Measurements from ENCODE around the gene CYSTM1. TPM values are rescaled to one million over a fixed set of nuclear protein-coding genes. Genes with fewer than 3 reads are reported as not detected.

CYSTM1 gene
- total and polyA plus RNA-seq, 2 of the 8 experiments (the other 6 are each of a cell fraction or from before 2014, with no cell fraction given) = 25.0 to 47.8 TPM

DNA sequence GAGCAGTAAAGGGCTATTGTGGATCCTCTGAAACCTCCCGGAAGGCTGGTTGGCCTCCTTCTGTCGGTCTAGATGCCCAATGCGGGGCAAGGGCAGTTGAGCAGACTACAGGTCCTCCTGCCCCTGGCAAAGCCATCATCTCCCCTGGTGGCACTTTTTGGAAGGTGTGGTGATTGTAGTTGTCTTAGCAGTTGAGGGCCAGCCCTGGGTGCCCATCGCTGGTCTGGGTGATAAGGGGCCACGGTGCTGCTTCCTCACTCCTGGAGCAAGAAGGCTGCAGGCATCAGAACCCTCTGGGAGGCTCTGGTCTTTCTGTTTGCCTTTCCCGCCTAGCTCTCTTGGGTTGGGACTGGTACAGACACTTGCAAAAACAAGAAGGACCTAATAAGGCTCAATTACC is 63.8 kb downstream of the CYSTM1 start:
- Histone ChIP-seq H3K14ac (ENCODE audit: insufficient read length) (no peak overlapping the region), H2BK5ac (ENCODE audit: low read depth, low read length) (no peak overlapping the region), H3K9ac (replicated peaks in 1 of 4; ENCODE audit: extremely low read depth in 1 of 4, low read depth in 3 of 4, low read length in 3 of 4) (no peak overlapping the region), H3K79me2 (ENCODE audit: control insufficient read depth in 1 of 2, insufficient read depth in 2 of 2, low read length in 2 of 2) (no peaks in the 10 kb centered on the region), H3K79me1 (ENCODE audit: low read depth, low read length) (no peaks in the 10 kb centered on the region; the same call in 1 of the 2 replicates), H2BK20ac (ENCODE audit: low read length) (no peak overlapping the region), H3K4me1 (replicated peaks in 1 of 4; ENCODE audit: control insufficient read depth in 3 of 4, insufficient read depth in 4 of 4, low read length in 3 of 4) (peaks cover 3 to 10% (median 8%) of the 10 kb centered on the region in 4 experiments; a peak in 6 of 7 replicates), H3K4ac (replicated peaks; ENCODE audit: insufficient read length, low read depth, low read length) (no peak overlapping the region), H3K9me3 (ENCODE audit: insufficient read depth in 2 of 2, low read depth in 1 of 2, low read length in 1 of 2) (no peaks in the 10 kb centered on the region), H3K18ac (ENCODE audit: extremely low read depth, low read length) (no peak overlapping the region), H2BK12ac (ENCODE audit: low read depth, low read length) (no peak overlapping the region), H2AFZ (ENCODE audit: low read length) (no peak overlapping the region), H3K23me2 (ENCODE audit: low read depth, low read length) (no peaks in the 10 kb centered on the region), H4K91ac (replicated peaks; ENCODE audit: insufficient read length, low read length) (no peak overlapping the region), H3K4me2 (ENCODE audit: insufficient read depth in 1 of 2, low read depth in 2 of 2, low read length in 2 of 2) (no peak overlapping the region), H2BK120ac (replicated peaks; ENCODE audit: low read depth, low read length) (no peak overlapping the region), H3K4me3 (ENCODE audit: extremely low read depth in 1 of 4, insufficient read depth in 2 of 4, low read depth in 3 of 4, low read length in 4 of 4) (no peak overlapping the region), H2AK5ac (ENCODE audit: low read depth, low read length) (no peak overlapping the region), H4K8ac (ENCODE audit: extremely low read depth, insufficient read depth, low read length) (no peak overlapping the region; the same call in 1 of the 2 replicates), H3K27me3 (replicated peaks in 1 of 4; ENCODE audit: control insufficient read depth in 3 of 4, extremely low read depth in 1 of 4, insufficient read depth in 3 of 4, low read length in 3 of 4) (no peaks in the 10 kb centered on the region), H2BK15ac (ENCODE audit: low read length) (no peak overlapping the region), H3K27ac (ENCODE audit: low read depth, low read length) (no peak overlapping the region), H3K23ac (ENCODE audit: insufficient read length) (no peak overlapping the region), H4K20me1 (replicated peaks in 1 of 2; ENCODE audit: control insufficient read depth in 1 of 2, insufficient read depth in 2 of 2, low read length in 2 of 2) (peaks cover 0 to 1% of the 10 kb centered on the region in 2 experiments), H3K56ac (replicated peaks; ENCODE audit: insufficient read length, low read depth, low read length) (no peak overlapping the region), H3K36me3 (ENCODE audit: control insufficient read depth in 2 of 4, insufficient read depth in 4 of 4, low read length in 3 of 4) (no peaks in the 10 kb centered on the region), H4K5ac (ENCODE audit: insufficient read length, low read depth, low read length) (no peak overlapping the region)
- 86% methylated on average over 6 of the region's 6 CpGs; no CpG with 5 or more reads in 1 of the 2 experiments for WGBS, 2 experiments (ENCODE audit: extremely low coverage in 1 of 2, insufficient coverage in 1 of 2, insufficient read length in 1 of 2, insufficient replicate concordance in 2 of 2, low coverage in 1 of 2, low lambda C conversion rate in 2 of 2, missing lambda C conversion rate in 1 of 2)
- DNase-seq (ENCODE audit: low read depth in 1 of 2, low spot score in 2 of 2) (no peak), FAIRE-seq (no peak)
- ChIA-PET CTCF (ENCODE audit: partially characterized antibody) (interaction anchor here (0.8 to 25.9 kb wide), 11 partner anchors 10 to 134 kb away, joined by 3 to 676 read pairs (median 17); partner anchors contain the start of gene HBEGF), POLR2A (ENCODE audit: partially characterized antibody) (interaction anchor here (2.2 kb wide), 1 partner anchor 9 kb away, joined by 8 read pairs; no protein-coding TSS in a partner anchor)
- TF ChIP-seq SAP30 (IDR thresholded peaks at IDR 0.05; ENCODE audit: insufficient read depth, insufficient replicate concordance, low read length) = no peak
- TF ChIP-seq NRF1 (IDR thresholded peaks at IDR 0.05; ENCODE audit: low read depth, low read length) = no peak
- no peak for TF ChIP-seq EZH2 (IDR thresholded peaks at IDR 0.05; ENCODE audit: low read depth, low read length, severe bottlenecking)
- no peak for TF ChIP-seq SIN3A (conservative IDR thresholded peaks at IDR 0.05 in 1 of 2, IDR thresholded peaks at IDR 0.05 in 1 of 2; ENCODE audit: low read depth in 1 of 2, low read length in 2 of 2)
- TF ChIP-seq POU5F1 (IDR thresholded peaks at IDR 0.05; ENCODE audit: low read depth, low read length) = no peak
- TF ChIP-seq, protein P1, sequence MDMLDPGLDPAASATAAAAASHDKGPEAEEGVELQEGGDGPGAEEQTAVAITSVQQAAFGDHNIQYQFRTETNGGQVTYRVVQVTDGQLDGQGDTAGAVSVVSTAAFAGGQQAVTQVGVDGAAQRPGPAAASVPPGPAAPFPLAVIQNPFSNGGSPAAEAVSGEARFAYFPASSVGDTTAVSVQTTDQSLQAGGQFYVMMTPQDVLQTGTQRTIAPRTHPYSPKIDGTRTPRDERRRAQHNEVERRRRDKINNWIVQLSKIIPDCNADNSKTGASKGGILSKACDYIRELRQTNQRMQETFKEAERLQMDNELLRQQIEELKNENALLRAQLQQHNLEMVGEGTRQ (IDR thresholded peaks at IDR 0.05; ENCODE audit: low read length) = no peak
- TF ChIP-seq RXRA (IDR thresholded peaks at IDR 0.05; ENCODE audit: insufficient read depth, low read depth, low read length) = no peak
- TF ChIP-seq GTF2F1 (IDR thresholded peaks at IDR 0.05; ENCODE audit: borderline replicate concordance, low read depth, low read length) = no peak

Measured in H1 (cell line).